Panc1 (cell line): ENCODE results near the gene PPT1.

Source experiments
- POLR2AphosphoS5 ChIP-seq: IDR thresholded peaks from 2 replicates; pipeline ENCODE4 v1.6.1; 2012; ENCODE audit warnings: mild to moderate bottlenecking, low read depth, low read length, moderate library complexity
- TF ChIP-seq, protein P1 (sequence below): fragments of 450-650 bp; IDR thresholded peaks from 2 replicates; pipeline ENCODE4 v1.5.1; 2017; ENCODE audit warnings: mild to moderate bottlenecking

DNA sequence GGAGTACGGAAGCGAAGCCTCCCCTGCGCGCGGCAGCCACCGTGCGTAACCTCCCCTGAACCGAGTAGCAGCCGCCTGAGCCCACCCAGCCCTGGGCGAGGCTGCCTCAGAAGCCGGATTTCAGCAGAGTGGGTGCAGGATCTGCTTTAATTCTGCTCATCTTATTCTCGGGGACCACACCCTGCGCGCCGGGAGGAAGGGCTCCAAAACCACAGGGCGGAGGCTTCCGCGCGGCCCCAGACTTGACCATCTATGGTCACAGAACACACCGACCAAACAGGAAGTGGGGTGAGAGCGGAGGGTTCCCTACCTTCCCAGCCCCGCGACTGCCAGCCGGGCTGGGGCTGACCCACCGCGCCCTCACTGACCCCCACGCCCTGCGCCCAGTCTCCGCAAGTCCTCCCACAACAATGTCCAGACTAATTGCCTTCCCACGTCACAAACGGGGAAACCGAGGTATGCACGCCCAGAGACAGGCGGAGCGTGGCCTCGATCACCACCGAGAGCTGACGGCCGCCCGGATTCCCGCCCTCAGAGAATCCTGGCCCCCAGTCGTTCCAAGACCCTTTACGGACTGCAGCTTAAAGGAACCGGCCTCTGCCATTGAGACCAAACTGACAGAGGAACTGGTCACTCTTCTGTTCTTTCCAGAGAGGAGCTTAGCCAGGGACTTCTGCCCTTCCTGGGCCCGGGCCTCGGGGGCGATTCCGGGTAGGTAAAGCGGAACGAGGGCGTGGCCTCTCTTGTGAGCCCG, 57.1 kb downstream of the PPT1 start:
- TF ChIP-seq, protein P1, sequence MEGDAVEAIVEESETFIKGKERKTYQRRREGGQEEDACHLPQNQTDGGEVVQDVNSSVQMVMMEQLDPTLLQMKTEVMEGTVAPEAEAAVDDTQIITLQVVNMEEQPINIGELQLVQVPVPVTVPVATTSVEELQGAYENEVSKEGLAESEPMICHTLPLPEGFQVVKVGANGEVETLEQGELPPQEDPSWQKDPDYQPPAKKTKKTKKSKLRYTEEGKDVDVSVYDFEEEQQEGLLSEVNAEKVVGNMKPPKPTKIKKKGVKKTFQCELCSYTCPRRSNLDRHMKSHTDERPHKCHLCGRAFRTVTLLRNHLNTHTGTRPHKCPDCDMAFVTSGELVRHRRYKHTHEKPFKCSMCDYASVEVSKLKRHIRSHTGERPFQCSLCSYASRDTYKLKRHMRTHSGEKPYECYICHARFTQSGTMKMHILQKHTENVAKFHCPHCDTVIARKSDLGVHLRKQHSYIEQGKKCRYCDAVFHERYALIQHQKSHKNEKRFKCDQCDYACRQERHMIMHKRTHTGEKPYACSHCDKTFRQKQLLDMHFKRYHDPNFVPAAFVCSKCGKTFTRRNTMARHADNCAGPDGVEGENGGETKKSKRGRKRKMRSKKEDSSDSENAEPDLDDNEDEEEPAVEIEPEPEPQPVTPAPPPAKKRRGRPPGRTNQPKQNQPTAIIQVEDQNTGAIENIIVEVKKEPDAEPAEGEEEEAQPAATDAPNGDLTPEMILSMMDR = no peak
- TF ChIP-seq POLR2AphosphoS5 = peak; percentile 78
